Keratinocyte (primary cell): ENCODE results near the gene ZNF516.

Experiments
- CTCF ChIP-seq, 3 experiments: IDR thresholded peaks in 1 of 3; conservative IDR thresholded peaks in 1 of 3; optimal IDR thresholded peaks in 1 of 3; 2 replicates in 2 of 3; 3 replicates in 1 of 3; pipeline versions ENCODE3 to v1.5.1; 2011; ENCODE audit warnings: low read length in 3 of 3, mild to moderate bottlenecking in 3 of 3, moderate library complexity in 2 of 3, control low read depth in 1 of 3, inconsistent platforms in 1 of 3; ENCODE audit not compliant: insufficient read depth in 2 of 3; ENCODE audit errors: extremely low read depth in 1 of 3
- EZH2 ChIP-seq: IDR thresholded peaks from one replicate; pipeline ENCODE4 v1.6.1; 2012; ENCODE audit warnings: inconsistent platforms, mild to moderate bottlenecking, low read length, moderate library complexity

GRCh38 chr18:76503649-76504386 lies 8.8 kb upstream of the ZNF516 start:
- TF ChIP-seq CTCF (optimal IDR thresholded peaks at IDR 0.05 in 1 of 3, IDR thresholded peaks at IDR 0.05 in 1 of 3, conservative IDR thresholded peaks at IDR 0.05 in 1 of 3; ENCODE audit: extremely low read depth in 1 of 3, insufficient read depth in 2 of 3, low read length in 3 of 3) = no peak
- TF ChIP-seq EZH2 = no peak
